Natural killer cell (primary cell): ENCODE results near the gene COL4A1. TPM values are rescaled to one million over a fixed set of nuclear protein-coding genes. Genes with fewer than 3 reads are reported as not detected.

ENCODE experiments used
- ATAC-seq, 3 donors: fragments of 150-1000 bp in 2 of 3; fragments of 200-7000 bp in 1 of 3; cut with Tn5 transposase; 1 replicate in 1 of 3; 2 replicates in 2 of 3; pipeline ENCODE4 v1.10.0; 2021; ENCODE audit warnings: mild to moderate bottlenecking in 2 of 3, moderate library complexity in 2 of 3
- DNase-seq, 2 donors: peaks; one replicate each; pipeline versions ENCODE4 v3.0.0 to v3.0.0-alpha.2; 2013 to 2021; ENCODE audit warnings: mixed read lengths in 1 of 2
- H3K27ac ChIP-seq: one replicate; pipeline ENCODE4 v1.5.1; 2013; ENCODE audit warnings: mild to moderate bottlenecking, low read length
- H3K27me3 ChIP-seq: one replicate; pipeline ENCODE4 v1.6.1; 2013; ENCODE audit warnings: low read length; ENCODE audit not compliant: control insufficient read depth, insufficient read depth
- H3K36me3 ChIP-seq: one replicate; pipeline ENCODE4 v1.6.1; 2013; ENCODE audit warnings: low read length; ENCODE audit not compliant: control insufficient read depth, insufficient read depth
- H3K4me1 ChIP-seq: one replicate; pipeline ENCODE4 v1.6.1; 2013; ENCODE audit warnings: low read length; ENCODE audit not compliant: control insufficient read depth, insufficient read depth
- H3K4me3 ChIP-seq: one replicate; pipeline ENCODE4 v1.5.1; 2013; ENCODE audit warnings: low read length
- H3K9me3 ChIP-seq: one replicate; pipeline ENCODE4 v1.6.1; 2013; ENCODE audit warnings: low read length; ENCODE audit not compliant: control insufficient read depth, insufficient read depth
- H3K27ac Mint-ChIP-seq, 2 donors: one replicate each; pipeline ENCODE4 v1.8.0; 2022; ENCODE audit warnings: mild to moderate bottlenecking in 2 of 2, mixed read lengths in 2 of 2, moderate library complexity in 1 of 2
- H3K27me3 Mint-ChIP-seq, 2 donors: one replicate each; pipeline ENCODE4 v1.8.0; 2022; ENCODE audit warnings: low read depth in 2 of 2, mixed read lengths in 2 of 2
- H3K36me3 Mint-ChIP-seq: one replicate; pipeline ENCODE4 v1.8.0; 2022; ENCODE audit warnings: mixed read lengths
- H3K4me1 Mint-ChIP-seq, 2 donors: one replicate each; pipeline ENCODE4 v1.8.0; 2022; ENCODE audit warnings: mixed read lengths in 2 of 2
- H3K4me3 Mint-ChIP-seq: one replicate; pipeline ENCODE4 v1.8.0; 2022; ENCODE audit warnings: mild to moderate bottlenecking, moderate library complexity, mixed read lengths
- H3K9me3 Mint-ChIP-seq, 2 donors: one replicate each; pipeline ENCODE4 v1.8.0; 2022; ENCODE audit warnings: mixed read lengths in 2 of 2
- CTCF ChIP-seq: fragments of 200-600 bp; IDR thresholded peaks from one replicate; pipeline ENCODE4 v1.8.0; 2022; ENCODE audit warnings: antibody characterized with exemption
- WGBS: methylation state at CpG from one replicate; pipeline ENCODE4 v1.1.7; 2013; ENCODE audit warnings: missing lambda C conversion rate; ENCODE audit not compliant: insufficient coverage; 5-methylcytosine and 5-hydroxymethylcytosine counted together
- intact Hi-C: fragments of 100-400 bp; cut with micrococcal nuclease; formaldehyde crosslinking; loops from one replicate; pipeline ENCODE4 v1.14.2; 2022
- total RNA-seq, 4 donors: library from RNA; stranded (reverse); fragments of 120-200 nt in 1 of 4; gene quantifications; one replicate each; pipeline versions ENCODE4 v1.2.3 to v1.2.4, GENCODE V29; 2013 to 2022

Gene COL4A1
- total RNA-seq, 3 donors from 2014 or later (not counting 1 experiment from before 2014, with no cell fraction given) = not detected

GRCh38 chr13:110248449-110249143 is 58.4 kb downstream of the COL4A1 start:
- intact Hi-C loops = no loop called here
- WGBS = 96% methylated on average over 27 of the region's 27 CpGs
- no peak for TF ChIP-seq CTCF
- no peaks in the 10 kb centered on the region for H3K36me3 ChIP-seq
- Mint-ChIP-seq H3K36me3 (no peaks in the 10 kb centered on the region), H3K9me3 (no peaks in the 10 kb centered on the region), H3K4me3 (no peak overlapping the region), H3K4me1 (no peaks in the 10 kb centered on the region), H3K27ac (no peak overlapping the region), H3K27me3 (peaks cover 4 to 20% of the 10 kb centered on the region in 2 donors)
- no peaks in the 10 kb centered on the region for H3K27me3 ChIP-seq
- no peaks in the 10 kb centered on the region for H3K4me1 ChIP-seq
- no peaks in the 10 kb centered on the region for H3K9me3 ChIP-seq
- H3K27ac ChIP-seq = no peak overlapping the region
- no peak overlapping the region for H3K4me3 ChIP-seq
- DNase-seq (no peak), ATAC-seq (no peak)

- no peak for TF ChIP-seq CTCF
- H3K36me3 Mint-ChIP-seq = no peaks in the 10 kb centered on the region
- H3K9me3 ChIP-seq = no peaks in the 10 kb centered on the region
- H3K27me3 ChIP-seq = no peaks in the 10 kb centered on the region
- 90% methylated on average over 4 of the region's 5 CpGs for WGBS
- ATAC-seq (no peak), DNase-seq (no peak)
- no peaks in the 10 kb centered on the region for H3K4me1 ChIP-seq
- H3K27me3 Mint-ChIP-seq = peaks cover 4 to 20% of the 10 kb centered on the region in 2 donors
- H3K27ac Mint-ChIP-seq = no peak overlapping the region
- no peak overlapping the region for H3K4me3 Mint-ChIP-seq
- H3K36me3 ChIP-seq = no peaks in the 10 kb centered on the region
- H3K27ac ChIP-seq = no peak overlapping the region
- no peaks in the 10 kb centered on the region for H3K9me3 Mint-ChIP-seq
- intact Hi-C loops = no loop called here
- no peaks in the 10 kb centered on the region for H3K4me1 Mint-ChIP-seq
- H3K4me3 ChIP-seq = no peak overlapping the region
Observed at GRCh38 chr13:110246530-110246929, 60.4 kb downstream of the COL4A1 start.

GRCh38 chr13:110245416-110245899 is 61.5 kb downstream of the COL4A1 start:
- no peaks in the 10 kb centered on the region for H3K9me3 Mint-ChIP-seq
- no peak for DNase-seq
- WGBS = 91% methylated on average over 7 of the region's 7 CpGs

More at GRCh38 chr13:110245416-110245899, 61.5 kb downstream of the COL4A1 start:
- H3K27ac ChIP-seq = no peak overlapping the region
- no peak for TF ChIP-seq CTCF
- Mint-ChIP-seq H3K36me3 (no peaks in the 10 kb centered on the region), H3K27ac (no peak overlapping the region), H3K27me3 (peaks cover 0 to 11% of the 10 kb centered on the region in 2 donors), H3K4me3 (no peak overlapping the region), H3K4me1 (no peaks in the 10 kb centered on the region)
- no peaks in the 10 kb centered on the region for H3K36me3 ChIP-seq
- no peak overlapping the region for H3K4me3 ChIP-seq
- no peaks in the 10 kb centered on the region for H3K4me1 ChIP-seq
- H3K27me3 ChIP-seq = no peaks in the 10 kb centered on the region
- H3K9me3 ChIP-seq = no peaks in the 10 kb centered on the region
- intact Hi-C loops = no loop called here
- ATAC-seq = no peak
